Stomach (tissue), 9 donors: ENCODE data around the gene CLCA1. TPM values are rescaled to one million over a fixed set of nuclear protein-coding genes. Genes with fewer than 3 reads are reported as not detected.

ENCODE experiments used
- DNase-seq, 2 donors: peaks; one replicate each; pipeline versions ENCODE4 v3.0.0 to v3.0.0-alpha.2; 2013 to 2019
- H3K27ac ChIP-seq, 5 donors: fragments of 200-600 bp in 4 of 5; sonication (generic) in 4 of 5; one replicate each; pipeline ENCODE4 v1.5.1; 2013 to 2019; ENCODE audit warnings: mild to moderate bottlenecking in 1 of 5, moderate library complexity in 1 of 5
- H3K27me3 ChIP-seq, 3 donors: fragments of 200-600 bp; sonication (generic); one replicate each; pipeline ENCODE4 v1.5.1; 2017 to 2019; ENCODE audit warnings: mixed run types in 1 of 3
- H3K36me3 ChIP-seq, 4 donors: fragments of 200-600 bp; sonication (generic); 1 replicate in 3 of 4; 2 replicates in 1 of 4; pipeline ENCODE4 v1.5.1; 2016 to 2019
- H3K4me1 ChIP-seq, 4 donors: fragments of 200-600 bp; sonication (generic); one replicate each; pipeline ENCODE4 v1.5.1; 2016 to 2019
- H3K4me3 ChIP-seq, 4 donors: fragments of 200-600 bp; sonication (generic) in 3 of 4; one replicate each; pipeline ENCODE4 v1.5.1; 2016 to 2019; ENCODE audit warnings: mild to moderate bottlenecking in 1 of 4
- H3K9me3 ChIP-seq, 4 donors: fragments of 200-600 bp; sonication (generic); one replicate each; pipeline ENCODE4 v1.5.1; 2016 to 2019
- EP300 ChIP-seq: sonication (generic); formaldehyde crosslinking; IDR thresholded peaks from one replicate; pipeline ENCODE4 v1.6.1; 2017; ENCODE audit warnings: antibody characterized with exemption
- POLR2A ChIP-seq, 4 donors: fragments of 450-650 bp; IDR thresholded peaks; one replicate each; pipeline ENCODE4 v1.6.1; 2016; ENCODE audit warnings: antibody characterized with exemption in 4 of 4, control low read depth in 2 of 4, mild to moderate bottlenecking in 1 of 4, moderate library complexity in 1 of 4
- POLR2AphosphoS5 ChIP-seq, 3 donors: sonication (generic); formaldehyde crosslinking; IDR thresholded peaks; one replicate each; pipeline ENCODE4 v1.6.1; 2016; ENCODE audit warnings: antibody characterized with exemption in 3 of 3
- WGBS, 5 donors: extraction: QIAGEN DNeasy Blood & Tissue Kit in 3 of 5; methylation state at CpG; one replicate each; pipeline versions ENCODE4 v1.1.5 to v1.1.7; 2013 to 2018; 5-methylcytosine and 5-hydroxymethylcytosine counted together
- intact Hi-C: fragments of 100-400 bp; cut with DNase I; formaldehyde crosslinking; loops from one replicate; pipeline ENCODE4 v1.15.1; 2023; ENCODE audit warnings: low total_unique reads
- polyA plus RNA-seq, 3 donors: library from polyadenylated mRNA; stranded (reverse); fragments of 200-250 nt; gene quantifications; one replicate each; pipeline ENCODE4 v1.2.3, GENCODE V29; 2013
- total RNA-seq, 5 donors: library from RNA; depleted of rRNA; stranded (reverse); fragments of >200 nt; gene quantifications; one replicate each; pipeline versions ENCODE4 v1.1.0 to v1.2.3, GENCODE V29; 2014 to 2016
- TF ChIP-seq, protein P1 (sequence below), 7 experiments: fragments of 450-650 bp in 4 of 7; fragments of 200-600 bp in 3 of 7; sonication (generic) in 3 of 7; IDR thresholded peaks; one replicate each; pipeline ENCODE4 v1.5.1; 2016 to 2019; ENCODE audit warnings: antibody characterized with exemption in 7 of 7, control low read depth in 2 of 7, mild to moderate bottlenecking in 1 of 7
- donor health status: healthy with polysubstance abuse.
- donor health status: Bipolar disorder and iron deficiency.
- donor health status: healthy.

The CLCA1 gene
- total and polyA plus RNA-seq, 8 donors: 0.12 to 89.8 (median 13.0) TPM; not detected in 4

DNA sequence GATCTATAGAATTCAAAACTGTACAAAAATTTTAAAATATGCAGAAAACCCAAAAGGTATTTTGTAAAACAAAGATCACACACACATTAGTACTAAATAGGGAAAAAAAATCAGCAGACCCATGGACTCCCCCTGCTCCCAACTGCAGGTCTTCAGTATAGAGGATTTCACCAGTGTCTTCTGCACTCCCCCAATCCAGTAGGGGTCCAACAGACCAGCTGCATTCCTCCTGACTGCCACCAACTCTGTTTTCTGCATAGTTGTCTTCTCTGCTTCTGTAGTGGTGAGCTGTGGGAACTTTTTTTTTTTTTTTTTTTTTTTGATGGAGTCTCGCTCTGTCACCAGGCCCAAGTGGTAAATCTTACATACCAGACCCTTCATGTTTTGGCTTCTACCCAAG lies 22.8 kb upstream of the CLCA1 start:
- H3K27ac ChIP-seq: no peak overlapping the region
- no peaks in the 10 kb centered on the region for H3K9me3 ChIP-seq
- DNase-seq: no peak
- no peaks in the 10 kb centered on the region for H3K36me3 ChIP-seq
- peaks cover 0 to 10% (median 0%) of the 10 kb centered on the region in 3 donors for H3K27me3 ChIP-seq
- intact Hi-C loops: no loop called here
- no peak overlapping the region for H3K4me3 ChIP-seq
- TF ChIP-seq POLR2A (IDR thresholded peaks at IDR 0.05): no peak
- TF ChIP-seq EP300: no peak
- TF ChIP-seq, protein P1, sequence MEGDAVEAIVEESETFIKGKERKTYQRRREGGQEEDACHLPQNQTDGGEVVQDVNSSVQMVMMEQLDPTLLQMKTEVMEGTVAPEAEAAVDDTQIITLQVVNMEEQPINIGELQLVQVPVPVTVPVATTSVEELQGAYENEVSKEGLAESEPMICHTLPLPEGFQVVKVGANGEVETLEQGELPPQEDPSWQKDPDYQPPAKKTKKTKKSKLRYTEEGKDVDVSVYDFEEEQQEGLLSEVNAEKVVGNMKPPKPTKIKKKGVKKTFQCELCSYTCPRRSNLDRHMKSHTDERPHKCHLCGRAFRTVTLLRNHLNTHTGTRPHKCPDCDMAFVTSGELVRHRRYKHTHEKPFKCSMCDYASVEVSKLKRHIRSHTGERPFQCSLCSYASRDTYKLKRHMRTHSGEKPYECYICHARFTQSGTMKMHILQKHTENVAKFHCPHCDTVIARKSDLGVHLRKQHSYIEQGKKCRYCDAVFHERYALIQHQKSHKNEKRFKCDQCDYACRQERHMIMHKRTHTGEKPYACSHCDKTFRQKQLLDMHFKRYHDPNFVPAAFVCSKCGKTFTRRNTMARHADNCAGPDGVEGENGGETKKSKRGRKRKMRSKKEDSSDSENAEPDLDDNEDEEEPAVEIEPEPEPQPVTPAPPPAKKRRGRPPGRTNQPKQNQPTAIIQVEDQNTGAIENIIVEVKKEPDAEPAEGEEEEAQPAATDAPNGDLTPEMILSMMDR (IDR thresholded peaks at IDR 0.05): no peak
- no peaks in the 10 kb centered on the region for H3K4me1 ChIP-seq
- WGBS, 5 donors: 76 to 100% (median 86%) methylated on average over 1 of the region's 1 CpG

DNA sequence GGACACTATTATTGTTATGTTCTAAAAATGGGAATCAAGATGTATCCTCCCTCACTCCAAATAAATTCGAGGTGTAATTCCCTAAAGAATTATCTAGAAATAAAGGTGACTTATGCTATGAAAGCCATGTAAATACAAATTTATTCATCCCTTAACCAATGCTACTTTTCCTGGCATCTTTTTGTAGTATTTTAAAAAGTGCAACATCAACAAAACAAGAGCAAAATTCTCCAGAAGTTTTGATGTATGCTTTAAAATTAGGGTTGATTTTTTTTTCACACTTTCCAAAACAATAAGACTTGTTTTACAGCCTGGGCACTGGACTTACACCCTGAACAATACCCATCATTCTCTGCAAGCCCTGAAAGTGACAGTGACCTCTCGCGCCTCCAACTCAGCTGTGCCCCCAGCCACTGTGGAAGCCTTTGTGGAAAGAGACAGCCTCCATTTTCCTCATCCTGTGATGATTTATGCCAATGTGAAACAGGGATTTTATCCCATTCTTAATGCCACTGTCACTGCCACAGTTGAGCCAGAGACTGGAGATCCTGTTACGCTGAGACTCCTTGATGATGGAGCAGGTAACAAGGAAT lies 21.4 kb upstream of the CLCA1 start:
- WGBS, 5 donors: 72 to 82% (median 77%) methylated on average over 4 of the region's 4 CpGs
- intact Hi-C loops: no loop called here
- no peak for DNase-seq
- Histone ChIP-seq H3K27me3 (peaks cover 0 to 10% (median 0%) of the 10 kb centered on the region in 3 donors), H3K27ac (no peak overlapping the region), H3K36me3 (no peaks in the 10 kb centered on the region), H3K9me3 (no peaks in the 10 kb centered on the region), H3K4me1 (no peaks in the 10 kb centered on the region), H3K4me3 (no peak overlapping the region)
- no peak for TF ChIP-seq POLR2A (IDR thresholded peaks at IDR 0.05)
- no peak for TF ChIP-seq POLR2AphosphoS5 (IDR thresholded peaks at IDR 0.05)
- TF ChIP-seq, protein P1 (IDR thresholded peaks at IDR 0.05): no peak
- TF ChIP-seq EP300: no peak

DNA sequence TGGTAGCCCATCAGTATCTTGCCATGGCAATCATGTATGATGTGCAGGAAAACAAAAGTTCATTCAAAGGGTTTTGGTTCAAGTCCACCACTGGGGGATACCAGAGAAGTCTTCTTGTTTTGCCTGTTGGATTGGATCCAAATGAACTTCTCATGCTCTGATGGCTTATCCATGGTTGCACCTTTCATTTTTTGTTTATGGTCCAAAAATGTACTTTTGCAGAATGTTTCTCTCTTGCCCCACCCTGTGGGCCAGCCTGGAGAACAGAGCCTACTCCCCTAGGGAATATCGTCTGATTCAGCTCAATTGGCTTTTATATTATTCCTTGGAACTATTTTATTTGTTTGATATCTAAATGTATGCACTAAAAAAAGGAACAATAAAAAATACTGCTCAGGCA lies 20.1 kb upstream of the CLCA1 start:
- Histone ChIP-seq H3K4me3 (no peak overlapping the region), H3K27ac (no peak overlapping the region), H3K36me3 (no peaks in the 10 kb centered on the region), H3K4me1 (no peaks in the 10 kb centered on the region), H3K27me3 (peaks cover 0 to 10% (median 0%) of the 10 kb centered on the region in 3 donors), H3K9me3 (no peaks in the 10 kb centered on the region)
- intact Hi-C loops: no loop called here
- 73 to 95% (median 88%) methylated on average over 1 of the region's 1 CpG for WGBS, 5 donors
- no peak for DNase-seq
- TF ChIP-seq POLR2A (IDR thresholded peaks at IDR 0.05) (no peak), EP300 (no peak), POLR2AphosphoS5 (IDR thresholded peaks at IDR 0.05) (no peak)
- TF ChIP-seq, protein P1 (IDR thresholded peaks at IDR 0.05): no peak

DNA sequence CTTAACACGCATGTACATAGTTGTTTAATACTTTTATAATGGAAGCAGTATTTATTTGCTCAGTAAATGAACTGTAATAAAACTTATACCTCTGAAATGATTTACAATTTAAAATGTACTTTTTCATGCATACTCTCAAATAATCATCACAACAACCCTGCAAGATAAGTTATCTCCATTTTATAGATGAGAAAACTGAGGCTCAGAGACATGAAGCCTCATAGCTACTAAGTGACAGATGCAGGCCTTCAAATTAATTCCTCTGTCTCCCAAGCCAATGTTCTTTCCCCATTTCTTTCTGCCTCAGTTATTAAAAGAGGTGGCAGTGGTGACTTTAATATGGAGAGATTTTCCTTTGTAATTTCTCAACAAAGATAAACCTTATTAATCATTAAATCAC lies 19.6 kb upstream of the CLCA1 start:
- peaks cover 0 to 10% (median 0%) of the 10 kb centered on the region in 3 donors for H3K27me3 ChIP-seq
- TF ChIP-seq EP300 (no peak), POLR2AphosphoS5 (IDR thresholded peaks at IDR 0.05) (no peak), POLR2A (IDR thresholded peaks at IDR 0.05) (no peak)
- TF ChIP-seq, protein P1 (IDR thresholded peaks at IDR 0.05): no peak
- DNase-seq: no peak
- no peaks in the 10 kb centered on the region for H3K36me3 ChIP-seq
- H3K9me3 ChIP-seq: no peaks in the 10 kb centered on the region
- no peaks in the 10 kb centered on the region for H3K4me1 ChIP-seq
- H3K27ac ChIP-seq: no peak overlapping the region
- intact Hi-C loops: no loop called here
- WGBS, 5 donors: 92 to 98% (median 96%) methylated on average over 1 of the region's 1 CpG
- no peak overlapping the region for H3K4me3 ChIP-seq
